IMR-90 (cell line): Measurements from ENCODE around the gene ACACA. TPM values are rescaled to one million over a fixed set of nuclear protein-coding genes. Genes with fewer than 3 reads are reported as not detected.

Source experiments
- ATAC-seq: fragments of 200-7000 bp; cut with Tn5 transposase; 2 replicates; pipeline ENCODE4 v1.9.1; 2020; ENCODE audit warnings: low read depth, mild to moderate bottlenecking, moderate library complexity
- BruUV-seq: library from RNA; stranded (reverse); fragments of 400-500 nt; replicated peaks from 2 replicates; lab custom pipeline; 2021; lab: Mats Ljungman, UMichigan
- CTCF ChIA-PET: fragments of 300-600 bp; formaldehyde crosslinking; extraction: SDS; loops from one replicate; lab custom pipeline; 2021; ENCODE audit warnings: antibody characterized with exemption; lab: Yijun Ruan, JAX
- POLR2A ChIA-PET: fragments of 300-600 bp; sonication (Branson Sonifier 250); formaldehyde crosslinking; loops from one replicate; lab custom pipeline; 2022; ENCODE audit warnings: antibody characterized with exemption; ENCODE audit not compliant: unreplicated experiment; lab: Charles Lee
- DNase-seq: peaks from one replicate; pipeline ENCODE4 v3.0.0; 2013
- H2AFZ ChIP-seq: replicated peaks from 2 replicates; pipeline ENCODE3; 2013; ENCODE audit warnings: low read length, mild to moderate bottlenecking; ENCODE audit not compliant: poor library complexity
- H2AK5ac ChIP-seq: 2 replicates; pipeline ENCODE4 v1.6.1; 2013; ENCODE audit warnings: low read depth, low read length, inconsistent platforms
- H2AK9ac ChIP-seq: replicated peaks from 2 replicates; pipeline ENCODE3; 2013; ENCODE audit warnings: mild to moderate bottlenecking, low read depth, low read length, moderate library complexity; ENCODE audit not compliant: poor library complexity
- H2BK120ac ChIP-seq: 2 replicates; pipeline ENCODE4 v1.6.1; 2013; ENCODE audit warnings: low read depth, low read length, inconsistent platforms
- H2BK15ac ChIP-seq: 3 replicates; pipeline ENCODE4 v1.6.1; 2013; ENCODE audit warnings: low read depth, low read length, inconsistent platforms
- H2BK20ac ChIP-seq: 2 replicates; pipeline ENCODE4 v1.6.1; 2013; ENCODE audit warnings: low read depth, mild to moderate bottlenecking, inconsistent platforms, low read length, moderate library complexity
- H2BK5ac ChIP-seq: 2 replicates; pipeline ENCODE4 v1.6.1; 2013; ENCODE audit warnings: mild to moderate bottlenecking, low read depth, low read length, inconsistent platforms; ENCODE audit not compliant: poor library complexity, severe bottlenecking
- H3K14ac ChIP-seq: replicated peaks from 2 replicates; pipeline ENCODE4 v1.6.1; 2013; ENCODE audit warnings: low read depth, low read length, inconsistent platforms
- H3K18ac ChIP-seq: 2 replicates; pipeline ENCODE4 v1.6.1; 2013; ENCODE audit warnings: low read depth, low read length, control low read depth
- H3K23ac ChIP-seq: 2 replicates; pipeline ENCODE4 v1.6.1; 2013; ENCODE audit warnings: low read depth, low read length, inconsistent platforms
- H3K27ac ChIP-seq: 2 replicates; pipeline ENCODE4 v1.5.1; 2013; ENCODE audit warnings: mild to moderate bottlenecking, control low read depth, low read length; ENCODE audit not compliant: insufficient read depth
- H3K27me3 ChIP-seq: 2 replicates; pipeline ENCODE4 v1.6.1; 2013; ENCODE audit warnings: low read length; ENCODE audit not compliant: control insufficient read depth, insufficient read depth
- H3K36me3 ChIP-seq: 2 replicates; pipeline ENCODE4 v1.6.1; 2013; ENCODE audit warnings: low read length, mixed read lengths; ENCODE audit not compliant: control insufficient read depth, insufficient read depth
- H3K4ac ChIP-seq: 2 replicates; pipeline ENCODE4 v1.6.1; 2013; ENCODE audit warnings: low read depth, low read length, inconsistent platforms
- H3K4me1 ChIP-seq: 2 replicates; pipeline ENCODE4 v1.6.1; 2013; ENCODE audit warnings: low read length, mixed read lengths; ENCODE audit not compliant: control insufficient read depth, insufficient read depth
- H3K4me2 ChIP-seq: 2 replicates; pipeline ENCODE4 v1.6.1; 2013; ENCODE audit warnings: low read depth, mild to moderate bottlenecking, control low read depth, low read length, moderate library complexity
- H3K4me3 ChIP-seq: 2 replicates; pipeline ENCODE4 v1.5.1; 2013; ENCODE audit warnings: low read depth, mild to moderate bottlenecking, control low read depth, low read length, moderate library complexity; ENCODE audit not compliant: insufficient read depth
- H3K56ac ChIP-seq: 2 replicates; pipeline ENCODE4 v1.6.1; 2013; ENCODE audit warnings: low read length, inconsistent platforms; ENCODE audit not compliant: insufficient read depth; ENCODE audit errors: extremely low read depth
- H3K79me1 ChIP-seq, 2 experiments: 2 replicates each; pipeline ENCODE4 v1.6.1; 2013; ENCODE audit warnings: low read length in 2 of 2, inconsistent platforms in 1 of 2, low read depth in 1 of 2
- H3K9ac ChIP-seq: 2 replicates; pipeline ENCODE4 v1.6.1; 2013; ENCODE audit warnings: low read depth, low read length, control low read depth
- H3K9me1 ChIP-seq: 2 replicates; pipeline ENCODE4 v1.6.1; 2013; ENCODE audit warnings: low read length, inconsistent platforms; ENCODE audit not compliant: insufficient read depth
- H3K9me3 ChIP-seq: 2 replicates; pipeline ENCODE4 v1.6.1; 2013; ENCODE audit warnings: low read length; ENCODE audit not compliant: control insufficient read depth, insufficient read depth
- H4K20me1 ChIP-seq: 2 replicates; pipeline ENCODE4 v1.6.1; 2013; ENCODE audit warnings: low read length, inconsistent platforms; ENCODE audit not compliant: insufficient read depth
- H4K5ac ChIP-seq: 2 replicates; pipeline ENCODE4 v1.6.1; 2013; ENCODE audit warnings: mild to moderate bottlenecking, low read depth, low read length, control low read depth
- H4K8ac ChIP-seq, 2 experiments: 2 replicates each; pipeline ENCODE4 v1.6.1; 2013; ENCODE audit warnings: low read depth in 2 of 2, low read length in 2 of 2, control low read depth in 1 of 2, inconsistent platforms in 1 of 2
- H4K91ac ChIP-seq: 2 replicates; pipeline ENCODE4 v1.6.1; 2013; ENCODE audit warnings: low read depth, low read length, inconsistent platforms; ENCODE audit not compliant: insufficient read depth
- MXI1 ChIP-seq: IDR thresholded peaks from 2 replicates; pipeline ENCODE4 v1.6.1; 2012; ENCODE audit warnings: low read depth, mild to moderate bottlenecking, low read length, moderate library complexity, borderline replicate concordance
- SMC3 ChIP-seq: fragments of 150-350 bp; IDR thresholded peaks from 2 replicates; pipeline ENCODE4 v1.6.1; 2016; ENCODE audit warnings: low read depth, mild to moderate bottlenecking, antibody characterized with exemption, low read length, moderate library complexity
- WGBS, 2 experiments: methylation state at CpG; one replicate each; pipeline versions ENCODE4 v1.1.5 to v1.1.7; 2013; ENCODE audit warnings: missing lambda C conversion rate in 2 of 2; ENCODE audit not compliant: insufficient read length in 1 of 2; ENCODE audit errors: extremely low coverage in 2 of 2; 5-methylcytosine and 5-hydroxymethylcytosine counted together
- dilution Hi-C: fragments of 300-500 bp; cut with HindIII; formaldehyde crosslinking; loops from one replicate; pipeline ENCODE4 v1.14.3; 2018; ENCODE audit warnings: low sequenced_read_pairs; ENCODE audit not compliant: unreplicated experiment
- in situ Hi-C: fragments of 300-500 bp; cut with MboI; formaldehyde crosslinking; loops from 3 replicates; pipeline ENCODE4 v1.14.3; 2019; ENCODE audit warnings: low sequenced_read_pairs, inconsistent platforms, mixed read lengths
- intact Hi-C: fragments of 100-400 bp; cut with micrococcal nuclease; formaldehyde crosslinking; loops from 2 replicates; pipeline ENCODE4 v1.10.0; 2022
- polyA plus RNA-seq, 3 experiments: library from polyadenylated mRNA; depleted of rRNA; stranded (reverse); fragments of >200 nt; gene quantifications; 2 replicates each; pipeline ENCODE4 v1.2.3, GENCODE V29; 2012; ENCODE audit warnings: low replicate concordance in 1 of 3
- total RNA-seq: library from RNA; depleted of rRNA; stranded (reverse); fragments of >200 nt; gene quantifications from 2 replicates; pipeline ENCODE4 v1.2.3, GENCODE V29; 2012

Gene ACACA
- total and polyA plus RNA-seq, 2 of the 4 experiments (the other 2 are of a cell fraction): 21.3 to 39.1 TPM

DNA sequence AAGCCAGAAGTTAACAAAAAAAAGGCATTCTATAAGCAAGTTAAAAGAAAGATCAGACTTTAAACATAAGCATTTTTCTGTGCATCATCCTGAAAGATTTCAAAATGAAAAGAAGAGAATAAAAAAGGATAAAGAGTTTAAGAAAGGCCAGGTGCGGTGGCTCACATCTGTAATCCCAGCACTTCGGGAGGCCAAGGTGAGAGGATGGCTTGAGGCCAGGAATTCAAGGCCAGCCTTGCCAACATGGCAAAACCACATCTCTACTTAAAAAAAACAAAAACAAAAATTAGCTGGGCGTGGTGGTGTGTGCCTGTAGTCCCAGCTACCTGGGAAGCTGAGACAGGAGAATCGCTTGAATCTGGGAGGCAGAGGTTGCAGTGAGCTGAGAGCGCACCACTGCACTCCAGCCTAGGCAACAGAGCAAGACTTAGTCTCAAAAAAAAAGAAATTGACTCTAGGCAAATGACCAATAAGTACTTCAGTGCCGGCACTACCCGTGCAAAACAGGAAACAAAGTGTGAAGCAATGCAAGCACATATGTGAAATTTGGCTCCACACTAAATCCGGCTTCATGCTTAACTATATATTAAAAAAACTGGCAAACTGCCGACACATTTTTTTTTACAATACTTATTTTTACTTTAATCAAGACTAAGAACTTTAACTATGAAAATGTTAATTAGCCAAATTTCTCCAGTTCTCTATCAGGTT, 114.1 kb downstream of the ACACA start:
- WGBS, 2 experiments: 100% methylated on average over 2 of the region's 9 CpGs; no CpG with 5 or more reads in 1 of the 2 experiments
- POLR2A ChIA-PET: no interaction called here
- no peak overlapping the region for H2AK9ac ChIP-seq
- no peak overlapping the region for H3K9ac ChIP-seq
- H2BK15ac ChIP-seq: no peak overlapping the region
- in situ Hi-C loops: no loop called here
- H3K4ac ChIP-seq: no peak overlapping the region
- H2AFZ ChIP-seq: no peak overlapping the region
- no peak overlapping the region for H2BK120ac ChIP-seq
- no peak for ATAC-seq
- H4K8ac ChIP-seq: no peak overlapping the region
- H3K4me3 ChIP-seq: no peak overlapping the region
- H2AK5ac ChIP-seq: no peak overlapping the region
- H4K91ac ChIP-seq: no peak overlapping the region
- no TSS peak for BruUV-seq
- CTCF ChIA-PET: no interaction called here
- H3K9me1 ChIP-seq: no peaks in the 10 kb centered on the region; the same call in 1 of the 2 replicates
- no peak overlapping the region for H2BK20ac ChIP-seq
- no peaks in the 10 kb centered on the region for H4K20me1 ChIP-seq
- intact Hi-C loops: no loop called here
- TF ChIP-seq SMC3: no peak
- no peak for TF ChIP-seq MXI1
- no peak overlapping the region for H3K27ac ChIP-seq
- H3K4me1 ChIP-seq: peaks cover 3% of the 10 kb centered on the region; the same call in 1 of the 2 replicates
- H3K14ac ChIP-seq: no peak overlapping the region
- H4K5ac ChIP-seq: no peak overlapping the region
- H3K4me2 ChIP-seq: no peak overlapping the region
- dilution Hi-C loops: no loop called here
- DNase-seq: no peak
- no peak overlapping the region for H2BK5ac ChIP-seq
- no peaks in the 10 kb centered on the region for H3K9me3 ChIP-seq
- no peak overlapping the region for H3K18ac ChIP-seq
- H3K23ac ChIP-seq: no peak overlapping the region
- no peaks in the 10 kb centered on the region for H3K27me3 ChIP-seq
- H3K36me3 ChIP-seq: no peaks in the 10 kb centered on the region
- H3K79me1 ChIP-seq: peaks cover 6 to 28% of the 10 kb centered on the region in 2 experiments; a peak in 3 of 4 replicates
- no peak overlapping the region for H3K56ac ChIP-seq
